SH-SY5Y (cell line): ENCODE measurements around the gene SGMS1.

ENCODE experiments used
- GATA2 ChIP-seq: IDR thresholded peaks from 2 replicates; pipeline ENCODE4 v1.6.1; 2011; ENCODE audit warnings: mild to moderate bottlenecking, low read depth, low read length
- GATA3 ChIP-seq: IDR thresholded peaks from 2 replicates; pipeline ENCODE4 v1.6.1; 2011; ENCODE audit warnings: low read depth, mild to moderate bottlenecking, low read length, moderate library complexity

GRCh38 chr10:50512743-50513416 is 110.9 kb downstream of the SGMS1 start:
- TF ChIP-seq GATA2 (no peak), GATA3 (no peak)
